ACC112 (cell line): ENCODE data around the gene DDX1.
"Not testable (repeated sequence)": the region's sequence is repeated elsewhere in the genome, so short reads cannot be mapped to it uniquely, and the experiment has no call there.

Source experiments
- H2AFZ ChIP-seq: fragments of 200-600 bp; sonication (generic); one replicate; pipeline ENCODE4 v1.6.0; 2017; ENCODE audit warnings: antibody characterized with exemption, low read length; ENCODE audit not compliant: unreplicated experiment
- H3K27ac ChIP-seq: fragments of 200-600 bp; sonication (generic); 2 replicates; pipeline ENCODE4 v1.5.1; 2014; ENCODE audit warnings: low read depth, mild to moderate bottlenecking, antibody characterized with exemption, low read length, moderate library complexity
- H3K27me3 ChIP-seq: fragments of 200-600 bp; sonication (generic); 2 replicates; pipeline ENCODE4 v1.6.1; 2014; ENCODE audit warnings: mild to moderate bottlenecking, antibody characterized with exemption, low read length, moderate library complexity, mixed read lengths; ENCODE audit not compliant: insufficient read depth
- H3K36me3 ChIP-seq: fragments of 200-600 bp; sonication (generic); 2 replicates; pipeline ENCODE4 v1.6.1; 2016; ENCODE audit warnings: mild to moderate bottlenecking, antibody characterized with exemption, low read length, moderate library complexity, mixed read lengths; ENCODE audit not compliant: insufficient read depth
- H3K4me1 ChIP-seq: fragments of 200-600 bp; sonication (generic); one replicate; pipeline ENCODE4 v1.6.1; 2016; ENCODE audit warnings: low read length, mixed read lengths; ENCODE audit not compliant: insufficient read depth, unreplicated experiment, control insufficient read depth
- H3K4me3 ChIP-seq: fragments of 200-600 bp; sonication (generic); 2 replicates; pipeline ENCODE4 v1.5.1; 2014; ENCODE audit warnings: mild to moderate bottlenecking, low read depth, low read length
- H3K79me2 ChIP-seq: fragments of 200-600 bp; sonication (generic); one replicate; pipeline ENCODE4 v1.6.0; 2016; ENCODE audit warnings: low read length; ENCODE audit not compliant: control insufficient read depth, unreplicated experiment, insufficient read depth

DDX1 gene

GRCh38 chr2:15617778-15618448 lies 26.2 kb downstream of the DDX1 start:
- no peaks in the 10 kb centered on the region for H3K27me3 ChIP-seq
- H2AFZ ChIP-seq, result no peak overlapping the region
- peaks cover 11% of the 10 kb centered on the region for H3K4me1 ChIP-seq
- no peak overlapping the region for H3K27ac ChIP-seq
- peaks cover 47% of the 10 kb centered on the region for H3K36me3 ChIP-seq
- no peak overlapping the region for H3K4me3 ChIP-seq
- H3K79me2 ChIP-seq, result no peaks in the 10 kb centered on the region

DNA sequence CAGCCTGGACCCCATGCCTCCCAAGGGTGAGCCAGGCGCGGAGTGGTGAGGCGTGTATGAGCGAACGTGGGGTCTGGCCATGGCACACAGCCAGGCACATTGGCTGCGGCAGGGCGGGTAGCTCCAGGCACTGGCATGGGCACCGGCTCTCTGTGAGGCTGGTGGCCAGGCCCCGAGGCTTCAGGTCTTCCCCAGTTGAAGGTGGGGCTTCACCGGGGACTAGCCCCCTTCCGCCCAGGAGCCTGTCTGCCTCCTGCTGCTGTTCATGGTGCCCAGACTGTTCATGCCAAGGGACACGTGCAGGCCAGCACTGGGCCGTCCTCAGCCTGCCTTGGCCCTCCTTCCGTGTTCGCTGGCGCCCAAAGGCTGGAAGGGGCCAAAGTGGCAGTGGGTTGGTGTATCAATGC lies 26.8 kb downstream of the DDX1 start:
- Histone ChIP-seq H3K36me3 (peaks cover 52% of the 10 kb centered on the region), H3K27me3 (no peaks in the 10 kb centered on the region), H3K27ac (no peak overlapping the region), H2AFZ (no peak overlapping the region), H3K4me3 (no peak overlapping the region), H3K79me2 (no peaks in the 10 kb centered on the region), H3K4me1 (peaks cover 11% of the 10 kb centered on the region)

- peaks cover 10% of the 10 kb centered on the region for H3K4me1 ChIP-seq
- H2AFZ ChIP-seq, result no peak overlapping the region
- H3K36me3 ChIP-seq, result peaks cover 57% of the 10 kb centered on the region
- H3K27ac ChIP-seq, result no peak overlapping the region
- H3K79me2 ChIP-seq, result no peaks in the 10 kb centered on the region
- H3K4me3 ChIP-seq, result no peak overlapping the region
- no peaks in the 10 kb centered on the region for H3K27me3 ChIP-seq
Measured at GRCh38 chr2:15619076-15619475, 27.4 kb downstream of the DDX1 start.

GRCh38 chr2:15619510-15619909 lies 27.8 kb downstream of the DDX1 start:
- H3K36me3 ChIP-seq, result peaks cover 58% of the 10 kb centered on the region
- H3K4me1 ChIP-seq, result peaks cover 5% of the 10 kb centered on the region
- no peak overlapping the region for H3K27ac ChIP-seq
- no peak overlapping the region for H3K4me3 ChIP-seq
- H3K79me2 ChIP-seq, result no peaks in the 10 kb centered on the region
- H3K27me3 ChIP-seq, result no peaks in the 10 kb centered on the region
- no peak overlapping the region for H2AFZ ChIP-seq

GRCh38 chr2:15619938-15620337 lies 28.3 kb downstream of the DDX1 start:
- Histone ChIP-seq H2AFZ (no peak overlapping the region), H3K27ac (no peak overlapping the region), H3K4me3 (no peak overlapping the region), H3K36me3 (peaks cover 62% of the 10 kb centered on the region), H3K27me3 (no peaks in the 10 kb centered on the region), H3K4me1 (peaks cover 1% of the 10 kb centered on the region), H3K79me2 (no peaks in the 10 kb centered on the region)

DNA sequence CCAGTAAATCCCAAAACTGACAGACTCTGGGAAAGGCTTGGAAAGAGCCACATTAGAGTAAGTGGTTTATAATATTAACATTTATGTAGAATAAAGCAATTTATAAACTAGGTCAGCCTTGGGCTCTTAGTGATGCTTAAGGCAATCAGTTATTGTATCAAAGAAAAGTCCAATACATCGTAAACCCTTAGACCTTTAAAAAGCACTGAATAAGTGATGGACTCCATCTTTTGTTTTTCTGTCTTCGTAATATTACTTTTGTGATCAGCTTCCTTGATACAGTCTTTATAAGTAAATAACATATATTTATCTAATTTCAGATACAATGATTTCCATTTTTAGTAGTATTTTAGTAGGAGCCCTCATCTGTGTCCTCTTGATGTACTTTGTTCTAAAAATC lies 28.7 kb downstream of the DDX1 start:
- no peaks in the 10 kb centered on the region for H3K27me3 ChIP-seq
- no peak overlapping the region for H3K4me3 ChIP-seq
- H3K36me3 ChIP-seq, result peaks cover 66% of the 10 kb centered on the region
- H3K27ac ChIP-seq, result no peak overlapping the region
- H3K4me1 ChIP-seq, result no peaks in the 10 kb centered on the region
- H3K79me2 ChIP-seq, result no peaks in the 10 kb centered on the region
- H2AFZ ChIP-seq, result no peak overlapping the region

GRCh38 chr2:15620857-15621471 lies 29.3 kb downstream of the DDX1 start:
- no peaks in the 10 kb centered on the region for H3K27me3 ChIP-seq
- peaks cover 73% of the 10 kb centered on the region for H3K36me3 ChIP-seq
- no peaks in the 10 kb centered on the region for H3K4me1 ChIP-seq

GRCh38 chr2:15621472-15621870 lies 29.8 kb downstream of the DDX1 start:
- H3K4me1 ChIP-seq, H3K27me3 ChIP-seq, H3K79me2 ChIP-seq, H3K4me3 ChIP-seq, H2AFZ ChIP-seq, H3K27ac ChIP-seq: not testable (repeated sequence)
- H3K36me3 ChIP-seq, result peaks cover 73% of the 10 kb centered on the region

More at GRCh38 chr2:15620857-15621471, 29.3 kb downstream of the DDX1 start:
- Histone ChIP-seq H3K27ac (no peak overlapping the region), H3K79me2 (no peaks in the 10 kb centered on the region), H3K4me3 (no peak overlapping the region), H2AFZ (no peak overlapping the region)

- Histone ChIP-seq H2AFZ (no peak overlapping the region), H3K36me3 (peaks cover 67% of the 10 kb centered on the region)
Measured at GRCh38 chr2:15622214-15622613, 30.5 kb downstream of the DDX1 start.

GRCh38 chr2:15622614-15623480 lies 31.2 kb downstream of the DDX1 start:
- Histone ChIP-seq H3K4me1 (no peaks in the 10 kb centered on the region), H2AFZ (no peak overlapping the region), H3K27me3 (no peaks in the 10 kb centered on the region), H3K36me3 (peaks cover 69% of the 10 kb centered on the region), H3K27ac (no peak overlapping the region), H3K4me3 (no peak overlapping the region), H3K79me2 (no peaks in the 10 kb centered on the region)

More at GRCh38 chr2:15622214-15622613, 30.5 kb downstream of the DDX1 start:
- no peaks in the 10 kb centered on the region for H3K79me2 ChIP-seq
- no peaks in the 10 kb centered on the region for H3K27me3 ChIP-seq
- no peaks in the 10 kb centered on the region for H3K4me1 ChIP-seq
- no peak overlapping the region for H3K4me3 ChIP-seq
- no peak overlapping the region for H3K27ac ChIP-seq
